Sigmoid colon (tissue), 4 donors: ENCODE results near the gene ZNF648.

Source experiments
- EP300 ChIP-seq, 4 donors: sonication (generic); formaldehyde crosslinking; IDR thresholded peaks; one replicate each; pipeline ENCODE4 v1.6.1; 2017; ENCODE audit warnings: antibody characterized with exemption in 4 of 4
- POLR2AphosphoS5 ChIP-seq, 4 donors: sonication (generic); formaldehyde crosslinking; IDR thresholded peaks; one replicate each; pipeline ENCODE4 v1.6.1; 2017; ENCODE audit warnings: antibody characterized with exemption in 4 of 4

GRCh38 chr1:182069028-182069466 is 7.5 kb upstream of the ZNF648 start:
- TF ChIP-seq EP300 (IDR thresholded peaks at IDR 0.05) (no peak), POLR2AphosphoS5 (IDR thresholded peaks at IDR 0.05) (no peak)
